Measurements from ENCODE around the gene FNTB.

The FNTB gene

GRCh38 chr14:64953310-64953654, 33.4 kb upstream of the FNTB start:
- no peak for DNase-seq

- no peak for DNase-seq
Observed at GRCh38 chr14:64953661-64954060, 33.0 kb upstream of the FNTB start.

GRCh38 chr14:64954491-64955240, 32.0 kb upstream of the FNTB start:
- no peak for DNase-seq

- DNase-seq, result no peak
Observed at GRCh38 chr14:64955297-64955696, 31.4 kb upstream of the FNTB start.

- no peak for DNase-seq
Observed at GRCh38 chr14:64956697-64957406, 29.8 kb upstream of the FNTB start.

GRCh38 chr14:64958201-64958600, 28.5 kb upstream of the FNTB start:
- no peak for DNase-seq

GRCh38 chr14:64958743-64959142, 28.0 kb upstream of the FNTB start:
- no peak for DNase-seq

GRCh38 chr14:64960762-64961276, 25.9 kb upstream of the FNTB start:
- peak; percentile 28 for DNase-seq

GRCh38 chr14:64963611-64964010, 23.1 kb upstream of the FNTB start:
- no peak for DNase-seq

- DNase-seq, result no peak
Observed at GRCh38 chr14:64965356-64966000, 21.2 kb upstream of the FNTB start.

GRCh38 chr14:64966976-64967375, 19.7 kb upstream of the FNTB start:
- no peak for DNase-seq

- DNase-seq, result no peak
Observed at GRCh38 chr14:64968167-64968566, 18.5 kb upstream of the FNTB start.

GRCh38 chr14:64968651-64969050, 18.0 kb upstream of the FNTB start:
- no peak for DNase-seq

GRCh38 chr14:64970041-64970440, 16.7 kb upstream of the FNTB start:
- DNase-seq, result no peak

- DNase-seq, result no peak
Observed at GRCh38 chr14:64970776-64971477, 15.8 kb upstream of the FNTB start.

- no peak for DNase-seq
Observed at GRCh38 chr14:64971491-64971942, 15.2 kb upstream of the FNTB start.

- no peak for DNase-seq
Observed at GRCh38 chr14:64971943-64972791, 14.5 kb upstream of the FNTB start, which contains the start of gene RAB15. Gene RAB15 (minus strand): TSS chr14:64972336. CDS start chr14:64972076, 260 bp downstream.

GRCh38 chr14:64973026-64973442, 13.7 kb upstream of the FNTB start:
- DNase-seq, result no peak

GRCh38 chr14:64973826-64974225, 12.9 kb upstream of the FNTB start:
- no peak for DNase-seq

GRCh38 chr14:64974563-64974962, 12.1 kb upstream of the FNTB start:
- no peak for DNase-seq

GRCh38 chr14:64979336-64980074, 7.2 kb upstream of the FNTB start:
- DNase-seq, result no peak
